GM12878 (cell line): ENCODE data around the gene C2. TPM values are rescaled to one million over a fixed set of nuclear protein-coding genes. Genes with fewer than 3 reads are reported as not detected.

ENCODE experiments used
- ATAC-seq: fragments of 200-7000 bp; cut with Tn5 transposase; 3 replicates; pipeline ENCODE4 v1.9.1; 2020; ENCODE audit warnings: mild to moderate bottlenecking, moderate library complexity
- BruUV-seq: library from RNA; stranded (reverse); fragments of 400-500 nt; replicated peaks from 2 replicates; lab custom pipeline; 2021; lab: Mats Ljungman, UMichigan
- CTCF ChIA-PET: fragments of 300-600 bp; sonication (Branson Sonifier 250); formaldehyde crosslinking; extraction: SDS; loops from one replicate; lab custom pipeline; 2021; ENCODE audit warnings: inconsistent platforms; lab: Yijun Ruan, JAX
- POLR2A ChIA-PET: fragments of 350-600 bp; formaldehyde crosslinking; extraction: SDS; loops from one replicate; lab custom pipeline; 2021; ENCODE audit warnings: inconsistent platforms; lab: Charles Lee
- RAD21 ChIA-PET: fragments of 300-600 bp; sonication (Branson Sonifier 250); formaldehyde crosslinking; loops from one replicate; lab custom pipeline; 2023; ENCODE audit warnings: antibody characterized with exemption; ENCODE audit not compliant: unreplicated experiment; lab: Charles Lee
- SMC1A ChIA-PET: fragments of 300-600 bp; sonication (Branson Sonifier 250); formaldehyde crosslinking; loops from one replicate; lab custom pipeline; 2023; ENCODE audit not compliant: unreplicated experiment, uncharacterized antibody; lab: Charles Lee
- DNase-seq: peaks from one replicate; pipeline ENCODE4 v3.0.0-alpha.2; 2011; ENCODE audit warnings: low read depth, low spot score
- FAIRE-seq: peaks from 3 replicates; lab custom pipeline; 2011; peaks lifted over from hg19 to GRCh38; lab: Jason Lieb, UNC
- H2AFZ ChIP-seq: 2 replicates; pipeline ENCODE4 v1.6.0; 2011; ENCODE audit warnings: low read depth, low read length, control low read depth; ENCODE audit not compliant: control insufficient read depth
- H3K27ac ChIP-seq: 2 replicates; pipeline ENCODE4 v1.5.1; 2011; ENCODE audit warnings: control low read depth; ENCODE audit not compliant: control insufficient read depth, insufficient read depth
- H3K27me3 ChIP-seq, 2 experiments: replicated peaks in 1 of 2; 2 replicates each; pipeline versions ENCODE4 v1.6.0 to v1.6.1; 2011; ENCODE audit warnings: low read length in 1 of 2; ENCODE audit not compliant: control insufficient read depth in 2 of 2, insufficient read depth in 2 of 2
- H3K36me3 ChIP-seq, 2 experiments: 2 replicates each; pipeline ENCODE4 v1.5.1; 2011; ENCODE audit warnings: low read length in 1 of 2; ENCODE audit not compliant: control insufficient read depth in 2 of 2, insufficient read depth in 2 of 2
- H3K4me1 ChIP-seq: 2 replicates; pipeline ENCODE4 v1.6.1; 2011; ENCODE audit warnings: mild to moderate bottlenecking, low read length, moderate library complexity, mixed read lengths; ENCODE audit not compliant: control insufficient read depth, insufficient read depth
- H3K4me2 ChIP-seq: 2 replicates; pipeline ENCODE4 v1.6.0; 2011; ENCODE audit warnings: control low read depth; ENCODE audit not compliant: control insufficient read depth, insufficient read depth
- H3K4me3 ChIP-seq: fragments of 200-600 bp; sonication (generic); 2 replicates; pipeline ENCODE4 v1.5.1; 2016
- H3K79me2 ChIP-seq: 2 replicates; pipeline ENCODE4 v1.6.0; 2011; ENCODE audit warnings: low read length; ENCODE audit not compliant: control insufficient read depth, insufficient read depth
- H3K9ac ChIP-seq: 2 replicates; pipeline ENCODE4 v1.8.0; 2011; ENCODE audit warnings: low read length, control low read depth, mixed read lengths; ENCODE audit not compliant: control insufficient read depth, insufficient read depth
- H3K9me3 ChIP-seq: replicated peaks from 3 replicates; pipeline ENCODE4 v1.5.1; 2011; ENCODE audit warnings: mild to moderate bottlenecking, low read length; ENCODE audit not compliant: control insufficient read depth, insufficient read depth
- H4K20me1 ChIP-seq: 2 replicates; pipeline ENCODE4 v1.6.0; 2011; ENCODE audit not compliant: control insufficient read depth, insufficient read depth
- JUND ChIP-seq: IDR thresholded peaks from 2 replicates; pipeline ENCODE4 v1.6.1; 2012; ENCODE audit warnings: low read depth, mild to moderate bottlenecking, low read length, improper control_type of control experiment, moderate library complexity
- MYC ChIP-seq: IDR thresholded peaks from 2 replicates; pipeline ENCODE4 v1.6.1; 2011; ENCODE audit warnings: mild to moderate bottlenecking, low read length, moderate library complexity, inconsistent platforms; ENCODE audit not compliant: insufficient read depth, insufficient replicate concordance, insufficient read length, severe bottlenecking
- NR2C2 ChIP-seq: IDR thresholded peaks from 2 replicates; pipeline ENCODE4 v1.6.1; 2011; ENCODE audit warnings: borderline replicate concordance, low read depth; ENCODE audit not compliant: control insufficient read depth, insufficient read length
- POLR2AphosphoS5 ChIP-seq: IDR thresholded peaks from 2 replicates; pipeline ENCODE4 v1.6.1; 2011; ENCODE audit warnings: mild to moderate bottlenecking, low read length, inconsistent platforms
- RCOR1 ChIP-seq: conservative IDR thresholded peaks from 2 replicates; pipeline ENCODE4 v1.6.1; 2012; ENCODE audit warnings: low read depth, low read length, improper control_type of control experiment
- SIN3A ChIP-seq: IDR thresholded peaks from 2 replicates; pipeline ENCODE4 v1.6.1; 2012; ENCODE audit warnings: low read depth, low read length, improper control_type of control experiment
- SUZ12 ChIP-seq: fragments of 200-600 bp; sonication (generic); IDR thresholded peaks from one replicate; pipeline ENCODE4 v1.6.1; 2018; ENCODE audit warnings: antibody characterized with exemption, mild to moderate bottlenecking; ENCODE audit not compliant: unreplicated experiment
- in situ Hi-C: fragments of 300-500 bp; cut with MboI; formaldehyde crosslinking; loops from 9 replicates; pipeline ENCODE4 v1.14.3; 2018; ENCODE audit warnings: mixed read lengths
- intact Hi-C: fragments of 100-400 bp; cut with micrococcal nuclease; formaldehyde crosslinking; loops from one replicate; pipeline ENCODE4 v1.14.2; 2022; ENCODE audit not compliant: unreplicated experiment
- polyA plus RNA-seq, 11 experiments: library from polyadenylated mRNA; depleted of rRNA in 4 of 11; unstranded in 6 of 11; stranded (reverse) in 5 of 11; fragments of >200 nt; fragmentation: Nextera tagmentation in 4 of 11; fragmentation: Illumina TruSeq in 1 of 11; extraction: Ambion mirVana in 4 of 11; extraction: Trizol in 1 of 11; gene quantifications; 1 replicate in 1 of 11; 2 replicates in 10 of 11; pipeline versions ENCODE4 v1.2.1 to v1.2.3, GENCODE V29; 2011 to 2016; ENCODE audit warnings: inconsistent platforms in 2 of 11, missing spikeins in 2 of 11, low read depth in 1 of 11
- total RNA-seq, 4 experiments: library from RNA; depleted of rRNA in 3 of 4; stranded (reverse); fragments of >200 nt in 3 of 4; fragmentation: Illumina TruSeq in 1 of 4; extraction: Trizol in 1 of 4; gene quantifications; 2 replicates each; pipeline versions ENCODE4 v1.2.1 to v1.2.3, GENCODE V29; 2013 to 2021
- TF ChIP-seq, protein P1 (sequence below): fragments of 450-650 bp; IDR thresholded peaks from 2 replicates; pipeline ENCODE4 v1.6.1; 2017; ENCODE audit warnings: mild to moderate bottlenecking, low read depth, inconsistent platforms; ENCODE audit not compliant: poor library complexity, severe bottlenecking

The C2 gene
- total and polyA plus RNA-seq, 10 of the 15 experiments (the other 5 are each of a cell fraction or from before 2014, with no cell fraction given): 0.06 to 0.97 (median 0.21) TPM; not detected in 5

DNA sequence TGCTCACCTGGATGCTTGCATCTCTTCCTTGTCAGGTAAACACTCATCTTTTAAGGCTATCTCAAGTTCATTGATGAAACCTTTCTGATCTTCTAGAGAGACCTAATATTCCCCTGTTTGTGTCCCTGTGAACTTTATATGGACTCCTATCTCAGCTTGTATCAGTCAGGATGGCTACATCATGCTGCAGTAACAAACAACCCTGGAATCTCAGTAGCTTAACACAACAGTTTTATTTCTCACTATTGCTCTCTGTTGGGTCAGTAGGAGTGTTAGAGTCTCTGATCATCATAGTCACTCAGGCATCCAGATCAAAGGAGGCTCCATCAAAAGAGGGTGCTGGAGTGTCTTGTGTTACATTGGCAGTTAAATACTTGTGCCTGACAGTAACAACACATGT, 12.2 kb upstream of the C2 start:
- H3K27ac ChIP-seq: no peak overlapping the region
- FAIRE-seq (no peak), DNase-seq (no peak), ATAC-seq (no peak)
- ChIA-PET POLR2A (interaction anchor here (0.6 kb wide), 1 partner anchor 170 kb away, joined by 3 read pairs; no protein-coding TSS in a partner anchor), CTCF (no interaction called here), RAD21 (no interaction called here), SMC1A (no interaction called here)
- no peak for TF ChIP-seq POLR2AphosphoS5
- TF ChIP-seq RCOR1: no peak
- no peak for TF ChIP-seq MYC
- no peak for TF ChIP-seq SUZ12
- no peak for TF ChIP-seq JUND
- TF ChIP-seq NR2C2: no peak
- TF ChIP-seq, protein P1, sequence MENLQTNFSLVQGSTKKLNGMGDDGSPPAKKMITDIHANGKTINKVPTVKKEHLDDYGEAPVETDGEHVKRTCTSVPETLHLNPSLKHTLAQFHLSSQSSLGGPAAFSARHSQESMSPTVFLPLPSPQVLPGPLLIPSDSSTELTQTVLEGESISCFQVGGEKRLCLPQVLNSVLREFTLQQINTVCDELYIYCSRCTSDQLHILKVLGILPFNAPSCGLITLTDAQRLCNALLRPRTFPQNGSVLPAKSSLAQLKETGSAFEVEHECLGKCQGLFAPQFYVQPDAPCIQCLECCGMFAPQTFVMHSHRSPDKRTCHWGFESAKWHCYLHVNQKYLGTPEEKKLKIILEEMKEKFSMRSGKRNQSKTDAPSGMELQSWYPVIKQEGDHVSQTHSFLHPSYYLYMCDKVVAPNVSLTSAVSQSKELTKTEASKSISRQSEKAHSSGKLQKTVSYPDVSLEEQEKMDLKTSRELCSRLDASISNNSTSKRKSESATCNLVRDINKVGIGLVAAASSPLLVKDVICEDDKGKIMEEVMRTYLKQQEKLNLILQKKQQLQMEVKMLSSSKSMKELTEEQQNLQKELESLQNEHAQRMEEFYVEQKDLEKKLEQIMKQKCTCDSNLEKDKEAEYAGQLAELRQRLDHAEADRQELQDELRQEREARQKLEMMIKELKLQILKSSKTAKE: no peak
- no peak for TF ChIP-seq SIN3A
- H3K4me1 ChIP-seq: peaks cover 9% of the 10 kb centered on the region
- H3K9me3 ChIP-seq: no peaks in the 10 kb centered on the region
- no peaks in the 10 kb centered on the region for H3K36me3 ChIP-seq
- H3K79me2 ChIP-seq: no peaks in the 10 kb centered on the region
- H3K27me3 ChIP-seq: no peaks in the 10 kb centered on the region
- no peak overlapping the region for H2AFZ ChIP-seq
- no peak overlapping the region for H3K4me2 ChIP-seq
- in situ Hi-C loops: no loop called here
- intact Hi-C loops: no loop called here
- no peaks in the 10 kb centered on the region for H4K20me1 ChIP-seq
- no TSS peak for BruUV-seq
- H3K4me3 ChIP-seq: no peak overlapping the region
- no peak overlapping the region for H3K9ac ChIP-seq
